Testis (tissue), 3 donors: ENCODE measurements around the gene PMP22. TPM values are rescaled to one million over a fixed set of nuclear protein-coding genes. Genes with fewer than 3 reads are reported as not detected.

Experiments
- DNase-seq: peaks from one replicate; pipeline ENCODE4 v3.0.0-alpha.2; 2019
- H3K27ac ChIP-seq, 2 donors: fragments of 200-600 bp; sonication (generic); one replicate each; pipeline ENCODE4 v1.5.1; 2019
- H3K27me3 ChIP-seq: fragments of 200-600 bp; sonication (generic); one replicate; pipeline ENCODE4 v1.5.1; 2019
- H3K36me3 ChIP-seq: fragments of 200-600 bp; sonication (generic); one replicate; pipeline ENCODE4 v1.5.1; 2017; ENCODE audit warnings: low read depth; ENCODE audit errors: missing control alignments
- H3K4me1 ChIP-seq: fragments of 200-600 bp; sonication (generic); one replicate; pipeline ENCODE4 v1.5.1; 2019
- H3K4me3 ChIP-seq, 2 donors: fragments of 200-600 bp; sonication (generic); one replicate each; pipeline ENCODE4 v1.5.1; 2017 to 2019
- H3K9me3 ChIP-seq: fragments of 200-600 bp; sonication (generic); one replicate; pipeline ENCODE4 v1.5.1; 2017
- CTCF ChIP-seq, 3 experiments: fragments of 450-650 bp in 2 of 3; fragments of 200-600 bp in 1 of 3; sonication (generic) in 1 of 3; IDR thresholded peaks; one replicate each; pipeline ENCODE4 v1.5.1; 2016 to 2019; ENCODE audit warnings: antibody characterized with exemption in 3 of 3, mild to moderate bottlenecking in 2 of 3, moderate library complexity in 1 of 3
- POLR2A ChIP-seq: fragments of 450-650 bp; IDR thresholded peaks from one replicate; pipeline ENCODE4 v1.6.1; 2017; ENCODE audit warnings: antibody characterized with exemption, mild to moderate bottlenecking, moderate library complexity
- WGBS, 2 donors: methylation state at CpG; one replicate each; pipeline ENCODE4 v1.1.5; 2018; 5-methylcytosine and 5-hydroxymethylcytosine counted together
- intact Hi-C: fragments of 100-400 bp; cut with DNase I; formaldehyde crosslinking; loops from one replicate; pipeline ENCODE4 v1.15.1; 2023; ENCODE audit warnings: low total_unique reads
- microRNA-seq, 2 donors: library from miRNA; unstranded; fragments of <30 nt; microRNA quantifications; one replicate each; pipeline ENCODE4, GENCODE V29; 2016; ENCODE audit warnings: borderline number of aligned reads in 2 of 2, borderline replicate concordance in 1 of 2
- polyA plus RNA-seq: library from polyadenylated mRNA; stranded (reverse); fragments of 350-450 nt; fragmentation: Illumina TruSeq; extraction: RNeasy Lipid Tissue Mini Kit (QIAGEN cat#74804); gene quantifications from one replicate; pipeline ENCODE4 v1.2.3, GENCODE V29; 2014; ENCODE audit warnings: low read depth, low replicate concordance; ENCODE audit not compliant: insufficient read depth
- small RNA-seq, 2 donors: library from RNA; depleted of rRNA; stranded (forward); fragments of <200 nt; gene quantifications; one replicate each; pipeline ENCODE3, GENCODE V24; 2016
- total RNA-seq, 2 donors: library from RNA; depleted of rRNA; stranded (reverse); fragments of >200 nt; gene quantifications; one replicate each; pipeline ENCODE4 v1.2.3, GENCODE V29; 2016

PMP22 gene
- total and polyA plus RNA-seq, 3 donors from 2014 or later = 31.1 to 70.0 (median 49.2) TPM

DNA sequence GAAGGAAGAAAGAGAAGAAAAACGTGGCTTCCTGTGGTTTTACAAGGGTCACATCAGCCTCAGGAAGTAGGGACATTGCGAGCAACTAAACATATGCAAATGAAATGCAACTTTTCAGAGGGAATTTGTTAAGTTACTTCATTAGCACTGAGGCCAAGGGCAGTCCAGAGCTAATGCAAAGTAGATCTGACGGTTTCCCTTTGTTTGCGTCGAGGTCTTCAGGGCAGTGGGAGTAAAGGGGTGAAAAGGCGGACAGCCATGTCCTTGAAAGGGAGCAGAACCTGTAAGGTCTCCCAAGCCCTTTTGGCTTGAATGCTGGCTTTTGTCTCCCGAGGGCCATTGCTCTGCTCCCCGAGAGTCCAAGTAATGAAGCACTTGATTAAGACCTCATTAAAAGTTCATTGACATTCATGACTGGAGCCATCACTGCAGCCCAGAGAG is 85.0 kb downstream of the PMP22 start:
- Histone ChIP-seq H3K4me3 (no peak overlapping the region), H3K4me1 (no peaks in the 10 kb centered on the region), H3K27me3 (no peaks in the 10 kb centered on the region), H3K9me3 (no peaks in the 10 kb centered on the region), H3K36me3 (no peaks in the 10 kb centered on the region), H3K27ac (no peak overlapping the region)
- intact Hi-C loops = no loop called here
- TF ChIP-seq POLR2A (no peak), CTCF (IDR thresholded peaks at IDR 0.05) (no peak)
- 54 to 65% methylated on average over 8 of the region's 8 CpGs for WGBS, 2 donors
- no peak for DNase-seq

Small RNA genes within 50 kb of the gene (microRNA-seq; reads per million reads assigned to microRNA genes)
- gene MIR4731 = 1.4 to 2.1 reads per million in 2 donors

Small RNA genes within 50 kb of the gene (small RNA-seq; reads per million reads assigned to genes)
- 0 to 0.09 reads per million in 2 donors for gene MIR4731
- 0 reads per million in 2 donors for gene RNU6-799P

Other genes starting within 250 kb of the PMP22 start
- gene TEKT3, start 76.3 kb upstream of the PMP22 start, total RNA-seq = 10 to 100 TPM; 30.7 to 52.0 TPM
- gene TEKT3, start 76.3 kb upstream of the PMP22 start, polyA plus RNA-seq = 106 TPM
- gene CDRT4, start 202.3 kb upstream of the PMP22 start, total RNA-seq = 10 to 100 TPM; 11.7 to 30.2 TPM
- 28.3 TPM for gene CDRT4, start 202.3 kb upstream of the PMP22 start, polyA plus RNA-seq